GM13977 (cell line): ENCODE measurements around the gene CTNNA2.

Experiments used
- DNase-seq: peaks from one replicate; pipeline ENCODE4 v3.0.0; 2012; ENCODE audit warnings: low spot score
- in situ Hi-C: fragments of 300-500 bp; cut with MboI; formaldehyde crosslinking; loops from one replicate; pipeline ENCODE4 v1.12.0; 2022; ENCODE audit warnings: low sequenced_read_pairs, low pct_unique_long_range_greater_than_20kb, mixed read lengths, inconsistent platforms; ENCODE audit not compliant: unreplicated experiment
- TF ChIP-seq, protein P1 (sequence below): IDR thresholded peaks from 2 replicates; pipeline ENCODE4 v1.5.1; 2012; ENCODE audit warnings: mild to moderate bottlenecking, control low read depth; ENCODE audit not compliant: insufficient read depth; ENCODE audit errors: extremely low read depth, missing control alignments

Gene CTNNA2

DNA sequence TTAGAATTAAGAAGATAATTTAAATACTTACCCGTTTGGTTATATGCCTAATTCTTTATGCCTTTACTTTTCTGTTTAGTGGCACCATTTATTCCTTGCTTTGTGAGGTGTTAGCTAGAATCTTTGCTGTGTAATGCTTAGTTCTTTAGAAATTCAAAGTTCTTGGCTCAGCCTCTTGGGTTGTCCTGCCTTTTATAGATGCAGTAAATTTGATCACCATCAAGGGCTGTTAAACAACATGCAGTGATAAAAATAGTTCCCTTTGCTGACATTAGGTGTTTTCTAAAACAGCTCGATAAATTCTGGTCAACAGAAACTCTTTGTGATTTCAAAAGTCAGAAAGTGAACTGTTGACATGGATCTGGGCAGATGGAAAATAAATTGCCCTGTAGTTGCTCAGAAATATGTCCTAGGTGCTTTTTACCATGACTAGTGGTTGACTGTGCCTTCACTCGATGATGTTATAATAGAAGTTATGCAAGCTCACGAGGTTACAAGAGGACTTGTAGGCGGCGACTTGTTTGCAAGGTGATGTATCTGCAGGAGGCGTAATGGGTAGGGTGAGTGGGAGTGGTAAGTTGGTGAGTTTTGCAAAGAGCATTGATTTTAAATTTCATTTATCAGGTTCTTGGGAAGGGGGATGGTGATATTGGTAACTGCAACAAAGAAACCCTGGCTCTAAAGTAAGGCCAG, 739.6 kb downstream of the CTNNA2 start:
- TF ChIP-seq, protein P1, sequence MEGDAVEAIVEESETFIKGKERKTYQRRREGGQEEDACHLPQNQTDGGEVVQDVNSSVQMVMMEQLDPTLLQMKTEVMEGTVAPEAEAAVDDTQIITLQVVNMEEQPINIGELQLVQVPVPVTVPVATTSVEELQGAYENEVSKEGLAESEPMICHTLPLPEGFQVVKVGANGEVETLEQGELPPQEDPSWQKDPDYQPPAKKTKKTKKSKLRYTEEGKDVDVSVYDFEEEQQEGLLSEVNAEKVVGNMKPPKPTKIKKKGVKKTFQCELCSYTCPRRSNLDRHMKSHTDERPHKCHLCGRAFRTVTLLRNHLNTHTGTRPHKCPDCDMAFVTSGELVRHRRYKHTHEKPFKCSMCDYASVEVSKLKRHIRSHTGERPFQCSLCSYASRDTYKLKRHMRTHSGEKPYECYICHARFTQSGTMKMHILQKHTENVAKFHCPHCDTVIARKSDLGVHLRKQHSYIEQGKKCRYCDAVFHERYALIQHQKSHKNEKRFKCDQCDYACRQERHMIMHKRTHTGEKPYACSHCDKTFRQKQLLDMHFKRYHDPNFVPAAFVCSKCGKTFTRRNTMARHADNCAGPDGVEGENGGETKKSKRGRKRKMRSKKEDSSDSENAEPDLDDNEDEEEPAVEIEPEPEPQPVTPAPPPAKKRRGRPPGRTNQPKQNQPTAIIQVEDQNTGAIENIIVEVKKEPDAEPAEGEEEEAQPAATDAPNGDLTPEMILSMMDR, result no peak
- no peak for DNase-seq
- in situ Hi-C loops, result no loop called here

DNA sequence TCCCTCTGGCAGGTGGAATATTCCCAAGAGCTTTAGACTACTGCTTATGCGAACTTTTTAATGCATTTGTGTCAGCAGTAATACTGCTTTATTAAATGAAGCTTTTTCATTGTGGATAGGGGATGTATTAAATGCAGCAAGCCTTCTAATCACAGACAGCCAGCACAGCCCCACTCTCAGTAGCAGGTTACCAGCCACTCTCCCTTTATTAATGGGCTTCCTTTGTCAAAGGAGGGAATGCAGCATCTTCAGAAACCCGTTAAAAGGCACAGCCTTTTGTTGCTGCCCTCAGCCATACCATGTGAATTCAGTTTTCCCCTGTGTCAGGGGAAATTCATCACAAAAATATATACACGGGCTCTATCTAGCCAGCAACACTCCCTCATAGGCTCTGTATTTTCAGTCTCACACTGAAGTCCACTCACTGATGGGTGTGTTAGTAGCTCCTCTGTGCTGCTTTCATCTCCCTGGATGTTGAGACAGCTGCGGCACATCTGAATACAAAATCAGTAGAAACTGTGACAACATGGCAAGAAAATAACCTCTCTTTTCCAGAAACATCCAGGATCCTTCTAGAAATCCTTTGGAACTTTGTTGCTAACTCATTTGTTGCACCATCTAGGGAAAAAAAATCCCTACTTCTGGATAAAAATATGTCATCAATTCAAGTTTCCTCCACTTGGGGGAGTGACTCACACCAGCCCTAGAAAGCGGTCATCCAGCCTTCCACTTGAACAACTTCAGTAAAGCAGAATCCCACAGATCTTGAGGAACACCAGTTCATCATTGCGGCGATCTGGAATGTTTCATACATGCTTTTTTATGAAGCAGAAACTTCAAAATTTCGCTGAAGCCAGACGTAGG, 743.3 kb downstream of the CTNNA2 start:
- in situ Hi-C loops, result no loop called here
- no peak for DNase-seq
- TF ChIP-seq, protein P1, result no peak

DNA sequence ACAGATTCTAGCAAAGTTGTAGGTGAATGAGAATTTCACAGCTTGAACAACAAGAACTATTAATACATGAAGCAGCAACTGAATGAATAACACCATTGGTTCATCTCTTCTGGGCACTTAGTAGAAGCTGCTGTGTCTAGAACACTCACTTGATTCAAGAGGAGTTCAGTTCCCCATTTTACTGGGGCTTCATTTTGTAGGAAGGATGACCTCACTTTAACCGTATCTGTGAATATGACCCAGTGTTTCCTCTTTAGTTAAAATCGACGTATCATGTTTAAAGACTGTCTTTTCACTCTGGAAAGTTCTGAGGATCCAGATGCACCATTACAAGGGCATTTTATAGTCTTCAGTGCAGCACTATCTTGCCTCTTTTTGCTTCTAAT, 743.9 kb downstream of the CTNNA2 start:
- in situ Hi-C loops, result no loop called here
- TF ChIP-seq, protein P1, result no peak
- no peak for DNase-seq

DNA sequence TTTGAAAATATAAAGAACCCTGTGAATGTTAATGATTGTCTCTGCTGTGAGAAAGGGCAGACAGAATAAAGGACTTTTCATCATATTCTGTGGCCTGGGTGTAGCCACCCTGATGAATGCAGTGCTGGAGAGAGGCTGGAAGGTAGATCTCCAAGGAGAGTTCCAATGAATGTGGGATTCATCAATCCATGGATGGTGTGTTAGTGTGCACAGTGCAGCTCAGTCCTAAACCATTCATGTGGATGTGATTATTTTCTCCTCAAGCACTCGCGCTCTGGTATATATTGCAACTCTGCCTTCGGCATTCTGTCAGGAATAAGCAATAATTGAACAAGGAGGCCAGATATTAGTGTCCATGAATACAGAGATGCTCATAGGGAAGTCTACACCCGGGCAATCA, 744.6 kb downstream of the CTNNA2 start:
- in situ Hi-C loops, result no loop called here
- DNase-seq, result no peak
- TF ChIP-seq, protein P1, result no peak

DNA sequence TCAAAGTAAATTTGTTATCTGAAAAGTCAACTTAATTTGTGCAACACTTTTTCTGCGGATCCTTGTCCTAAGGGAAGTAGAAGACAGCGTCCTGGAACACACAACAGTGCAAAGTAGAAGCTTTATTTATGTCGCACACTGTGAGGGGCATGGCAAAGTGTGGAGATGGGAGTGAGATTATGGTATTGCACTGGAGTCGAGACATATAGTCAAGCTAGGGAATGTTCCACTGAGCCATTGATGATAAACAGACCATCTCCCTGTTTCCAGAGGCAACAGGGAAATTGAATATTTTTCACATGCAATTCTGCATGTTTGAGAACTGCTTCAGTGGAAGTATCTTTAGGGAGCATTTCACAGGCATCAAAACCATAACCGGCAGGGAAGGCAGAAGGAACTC, 745.5 kb downstream of the CTNNA2 start:
- in situ Hi-C loops, result no loop called here
- no peak for DNase-seq
- TF ChIP-seq, protein P1, result no peak

DNA sequence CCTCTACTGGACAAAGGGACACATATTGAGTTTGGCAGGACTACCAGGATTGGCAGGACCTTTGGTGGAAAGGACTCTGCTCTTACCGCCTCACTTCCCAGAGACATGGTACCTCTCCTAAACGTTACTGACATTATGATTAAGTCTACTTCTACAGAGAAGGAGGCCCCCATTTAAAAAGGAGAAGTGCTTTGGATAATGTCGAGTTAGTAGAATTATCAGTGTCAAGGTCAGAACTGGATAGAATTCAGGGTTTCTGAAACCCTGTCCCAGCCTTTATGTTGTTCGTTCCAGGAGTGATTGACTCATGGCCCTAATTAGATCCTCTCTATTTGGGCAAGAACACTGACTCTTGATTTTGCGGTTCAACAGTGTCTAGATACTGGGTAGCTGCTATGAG, 745.9 kb downstream of the CTNNA2 start:
- TF ChIP-seq, protein P1, result no peak
- no peak for DNase-seq
- in situ Hi-C loops, result no loop called here
